NCI-H524 treated with DMSO at 0.1 percent for 48 hours (cell line): ENCODE results near the gene NUP210.

Source experiments
- DNase-seq: peaks from one replicate; lab custom pipeline; 2025; lab: John Stamatoyannopoulos, UW

Gene NUP210

DNA sequence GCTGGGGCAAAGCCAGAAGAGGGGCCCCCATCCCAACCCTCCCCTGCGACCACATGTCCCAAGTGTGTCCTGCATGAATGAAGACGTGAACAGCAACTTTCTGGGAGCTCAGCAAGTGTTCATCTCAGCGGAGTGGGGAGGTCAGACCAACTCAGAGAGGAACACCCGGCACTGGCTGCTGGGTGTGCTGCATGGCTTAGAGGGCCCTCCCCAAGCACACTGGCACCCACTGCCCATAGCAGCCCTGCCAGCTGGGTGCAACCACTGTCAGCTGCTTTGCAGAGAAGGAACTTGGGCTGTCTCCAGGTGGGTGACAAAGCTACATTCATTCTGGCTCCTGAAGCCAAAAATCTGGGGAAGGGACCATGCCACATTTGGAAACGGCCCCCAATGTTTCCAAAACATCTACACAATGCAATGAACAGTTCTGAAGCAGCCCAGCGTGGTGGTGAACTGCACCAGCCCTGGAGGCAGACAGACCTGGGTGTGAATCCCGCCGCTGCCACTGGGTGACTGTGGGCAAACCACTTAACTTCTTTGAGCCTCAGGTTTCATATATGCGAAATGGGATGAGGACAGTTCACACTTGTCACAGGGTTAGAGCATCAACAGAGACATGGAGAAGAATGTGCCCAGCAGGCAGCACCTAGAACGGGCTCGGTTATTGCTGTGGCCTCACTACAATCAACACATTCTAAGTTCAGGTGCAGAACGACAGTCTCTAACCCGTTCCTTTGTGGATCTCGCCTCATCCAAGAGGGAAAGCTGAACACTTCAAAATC lies 145.4 kb downstream of the NUP210 start:
- no peak for DNase-seq

DNA sequence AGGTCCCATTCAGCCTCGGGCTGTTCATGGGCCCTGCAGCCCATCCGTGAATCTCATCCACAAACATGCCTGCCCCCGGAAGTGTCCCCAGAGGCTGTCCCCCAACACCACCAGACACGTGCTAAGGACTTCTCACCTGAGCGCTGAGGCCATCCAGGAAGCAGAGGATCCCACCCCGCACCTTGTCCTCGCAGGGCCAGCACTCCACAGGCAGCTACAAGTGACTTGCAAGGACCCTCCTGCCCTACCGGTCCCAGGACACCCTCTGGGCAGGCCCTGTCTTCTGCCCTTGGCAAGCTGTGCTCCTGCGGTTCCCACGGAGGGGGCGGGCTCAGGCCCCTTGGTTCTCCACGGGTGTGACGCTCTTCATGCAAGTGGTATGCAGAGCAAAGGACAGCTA lies 146.0 kb downstream of the NUP210 start:
- no peak for DNase-seq

DNA sequence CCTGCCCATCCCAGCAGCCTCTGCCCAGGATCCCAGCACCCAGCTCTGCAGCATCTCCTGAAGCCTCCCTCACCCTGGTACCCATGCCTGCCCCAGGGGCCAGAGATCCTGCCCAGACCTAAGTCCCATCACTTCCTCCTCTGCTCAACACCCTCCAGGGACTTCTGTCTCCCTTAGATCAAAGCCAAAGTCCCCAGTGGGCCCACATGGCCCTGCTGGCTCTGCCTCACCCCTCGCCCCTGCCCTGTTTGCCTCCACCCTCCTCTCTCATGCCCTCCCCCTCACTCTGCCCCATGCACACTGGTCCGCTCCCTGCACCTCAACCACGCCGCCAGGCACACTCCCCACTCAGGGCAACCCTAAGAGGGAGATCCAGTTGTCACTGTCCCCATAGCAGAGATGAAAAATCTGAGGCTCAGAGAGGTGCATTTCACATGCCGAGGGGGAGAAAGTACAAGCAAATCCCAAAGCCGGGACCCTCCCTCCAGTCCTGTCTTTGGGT lies 146.5 kb downstream of the NUP210 start:
- no peak for DNase-seq

DNA sequence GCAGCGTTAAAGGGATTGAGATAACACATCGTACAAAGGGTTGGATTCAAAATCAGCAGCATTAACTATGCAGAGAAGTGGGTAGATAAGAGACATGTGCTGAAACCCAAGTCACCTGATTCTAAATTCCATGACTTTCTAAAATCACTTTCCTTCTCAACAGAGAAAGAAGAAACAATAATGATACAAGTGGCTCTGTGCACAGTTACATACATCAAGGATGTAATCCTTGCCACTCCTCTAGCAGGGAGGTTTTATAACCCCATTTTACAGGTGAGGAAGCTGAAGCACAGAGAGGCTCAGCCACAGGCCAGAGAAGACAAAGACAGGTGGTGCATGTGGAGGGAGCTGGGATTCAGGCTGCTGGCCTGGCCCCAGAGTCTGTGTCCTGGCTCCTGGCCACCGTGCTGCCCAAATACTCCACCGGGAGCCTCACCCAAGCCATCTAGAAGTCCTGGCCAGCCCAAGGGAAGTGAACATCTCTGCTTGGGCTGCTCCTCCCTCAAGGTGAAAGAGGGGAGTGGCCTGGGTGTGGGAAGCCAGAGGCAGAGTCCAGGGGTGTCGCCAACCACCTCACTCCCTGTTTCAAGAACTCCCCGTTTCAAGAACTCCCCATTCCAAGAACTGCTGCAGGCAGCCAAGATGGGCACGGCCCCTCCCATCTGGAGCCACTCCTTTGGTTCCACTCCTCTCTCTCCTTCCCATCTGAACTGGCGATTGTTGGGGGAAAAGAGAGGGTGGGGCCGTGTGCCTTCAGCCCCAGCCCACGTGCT lies 147.1 kb downstream of the NUP210 start:
- DNase-seq = no peak

DNA sequence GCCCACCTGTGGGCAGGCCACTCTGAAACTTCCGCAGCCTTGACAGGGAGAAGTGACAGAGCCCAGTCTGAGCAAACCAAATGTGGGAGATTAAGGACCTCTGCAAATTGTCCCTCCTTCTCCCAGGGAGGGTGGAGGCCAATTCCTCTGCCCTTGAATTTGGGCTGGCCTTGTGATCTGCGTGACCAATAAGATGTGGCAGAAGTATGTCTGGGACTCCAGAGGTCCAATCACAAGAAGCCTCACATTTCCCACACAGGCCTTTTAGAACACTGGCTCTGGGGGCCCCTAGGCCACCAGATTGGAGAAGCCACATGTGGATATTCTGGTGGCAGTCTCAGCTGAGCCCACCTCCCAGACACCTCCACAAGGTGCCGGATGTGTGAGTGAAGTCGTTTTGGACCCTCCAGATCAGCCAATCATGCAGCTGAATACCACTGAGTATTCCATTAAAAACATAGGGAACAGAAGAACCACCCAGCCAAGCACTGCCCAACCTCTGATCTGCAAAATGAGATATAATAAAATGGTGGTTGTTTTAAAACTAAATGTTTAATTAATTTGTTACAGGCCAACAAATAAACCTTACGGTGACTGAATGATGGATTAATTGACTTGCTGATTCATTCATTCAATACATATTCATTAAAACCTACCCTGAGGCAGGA lies 150.3 kb downstream of the NUP210 start:
- no peak for DNase-seq

DNA sequence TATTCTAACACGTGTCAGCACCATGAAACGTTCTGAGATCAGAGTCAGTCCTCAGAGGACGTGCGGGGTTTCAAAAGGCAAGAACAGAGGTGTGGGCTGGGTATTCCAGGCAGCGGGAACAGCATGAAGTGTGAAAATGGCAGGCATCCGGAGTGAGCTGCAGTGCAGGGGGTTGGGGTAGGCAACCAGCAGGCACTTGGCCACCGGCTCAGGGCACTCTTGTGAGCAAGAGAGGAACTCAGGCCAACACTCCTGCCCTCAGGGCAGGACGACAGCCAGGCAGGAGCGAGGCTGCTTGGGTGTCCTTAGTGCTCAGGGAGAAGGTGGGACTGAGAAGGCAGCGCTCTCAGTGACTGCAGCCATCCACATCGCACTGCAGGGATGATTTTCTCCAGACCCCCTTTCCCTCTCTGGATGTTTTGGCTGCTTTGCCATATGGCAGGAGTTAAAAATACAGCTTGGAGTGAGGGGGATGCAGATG lies 151.1 kb downstream of the NUP210 start:
- no peak for DNase-seq

DNA sequence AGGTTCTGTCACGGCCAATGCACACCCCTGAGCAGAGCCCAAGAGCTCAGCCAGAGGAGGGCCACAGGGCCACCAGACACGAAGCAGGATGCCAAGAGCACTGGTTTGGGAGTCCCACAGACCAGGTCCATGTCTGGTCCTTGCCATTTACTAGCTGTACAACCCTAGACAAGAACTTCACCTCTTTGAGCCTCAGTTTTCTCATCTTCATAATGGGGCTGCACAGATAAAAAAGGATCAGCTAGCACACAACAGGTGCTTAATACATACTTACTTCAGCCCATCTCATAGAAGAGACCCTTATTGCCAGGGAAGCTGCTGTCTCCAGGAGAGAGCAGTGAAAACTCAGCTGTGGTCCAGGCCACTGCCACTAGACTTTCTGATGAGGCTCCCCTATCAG lies 152.0 kb downstream of the NUP210 start:
- no peak for DNase-seq

DNA sequence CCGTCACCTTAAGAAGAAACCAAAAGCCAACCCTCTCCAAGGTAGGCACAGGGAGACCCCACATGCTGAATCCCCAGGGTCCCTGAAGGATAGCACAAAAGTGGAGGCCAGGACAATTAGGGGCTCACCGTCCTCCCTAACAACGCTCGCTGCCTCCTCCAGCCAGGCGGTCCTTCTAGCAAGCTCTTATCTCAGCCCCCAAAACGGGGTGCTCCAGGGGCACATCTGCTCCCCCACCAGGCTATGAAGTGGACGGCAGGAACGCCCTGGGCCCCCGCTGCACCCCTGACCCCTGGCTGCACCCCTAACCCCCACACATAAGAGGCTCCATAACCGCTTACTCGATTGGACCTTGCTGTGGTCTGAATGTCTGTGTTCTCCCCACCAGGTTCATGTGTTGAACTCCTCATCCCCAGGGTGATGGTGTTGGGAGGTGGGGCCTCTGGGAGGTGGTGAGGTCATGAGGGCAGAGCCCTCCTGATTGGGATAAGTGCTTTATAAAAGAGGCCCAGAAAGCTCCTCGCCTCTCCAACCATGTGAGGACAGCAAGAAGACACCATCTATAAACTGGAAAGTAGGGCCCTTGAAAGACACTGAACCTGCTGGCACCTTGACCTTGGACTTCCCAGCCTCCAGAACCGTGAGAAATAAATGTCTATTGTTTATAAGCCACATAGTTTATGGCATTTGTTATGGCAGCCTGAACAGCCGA lies 153.3 kb downstream of the NUP210 start:
- no peak for DNase-seq
